Natural killer cell (primary cell): ENCODE data around the gene SLC26A5. TPM values are rescaled to one million over a fixed set of nuclear protein-coding genes. Genes with fewer than 3 reads are reported as not detected.
"Not testable (repeated sequence)": the region's sequence is repeated elsewhere in the genome, so short reads cannot be mapped to it uniquely, and the experiment has no call there.

ENCODE experiments used
- ATAC-seq, 3 donors: fragments of 150-1000 bp in 2 of 3; fragments of 200-7000 bp in 1 of 3; cut with Tn5 transposase; 1 replicate in 1 of 3; 2 replicates in 2 of 3; pipeline ENCODE4 v1.10.0; 2021; ENCODE audit warnings: mild to moderate bottlenecking in 2 of 3, moderate library complexity in 2 of 3
- DNase-seq, 2 donors: peaks; one replicate each; pipeline versions ENCODE4 v3.0.0 to v3.0.0-alpha.2; 2013 to 2021; ENCODE audit warnings: mixed read lengths in 1 of 2
- H3K27ac ChIP-seq: one replicate; pipeline ENCODE4 v1.5.1; 2013; ENCODE audit warnings: mild to moderate bottlenecking, low read length
- H3K27me3 ChIP-seq: one replicate; pipeline ENCODE4 v1.6.1; 2013; ENCODE audit warnings: low read length; ENCODE audit not compliant: control insufficient read depth, insufficient read depth
- H3K36me3 ChIP-seq: one replicate; pipeline ENCODE4 v1.6.1; 2013; ENCODE audit warnings: low read length; ENCODE audit not compliant: control insufficient read depth, insufficient read depth
- H3K4me1 ChIP-seq: one replicate; pipeline ENCODE4 v1.6.1; 2013; ENCODE audit warnings: low read length; ENCODE audit not compliant: control insufficient read depth, insufficient read depth
- H3K4me3 ChIP-seq: one replicate; pipeline ENCODE4 v1.5.1; 2013; ENCODE audit warnings: low read length
- H3K9me3 ChIP-seq: one replicate; pipeline ENCODE4 v1.6.1; 2013; ENCODE audit warnings: low read length; ENCODE audit not compliant: control insufficient read depth, insufficient read depth
- H3K27ac Mint-ChIP-seq, 2 donors: one replicate each; pipeline ENCODE4 v1.8.0; 2022; ENCODE audit warnings: mild to moderate bottlenecking in 2 of 2, mixed read lengths in 2 of 2, moderate library complexity in 1 of 2
- H3K27me3 Mint-ChIP-seq, 2 donors: one replicate each; pipeline ENCODE4 v1.8.0; 2022; ENCODE audit warnings: low read depth in 2 of 2, mixed read lengths in 2 of 2
- H3K36me3 Mint-ChIP-seq: one replicate; pipeline ENCODE4 v1.8.0; 2022; ENCODE audit warnings: mixed read lengths
- H3K4me1 Mint-ChIP-seq, 2 donors: one replicate each; pipeline ENCODE4 v1.8.0; 2022; ENCODE audit warnings: mixed read lengths in 2 of 2
- H3K4me3 Mint-ChIP-seq: one replicate; pipeline ENCODE4 v1.8.0; 2022; ENCODE audit warnings: mild to moderate bottlenecking, moderate library complexity, mixed read lengths
- H3K9me3 Mint-ChIP-seq, 2 donors: one replicate each; pipeline ENCODE4 v1.8.0; 2022; ENCODE audit warnings: mixed read lengths in 2 of 2
- WGBS: methylation state at CpG from one replicate; pipeline ENCODE4 v1.1.7; 2013; ENCODE audit warnings: missing lambda C conversion rate; ENCODE audit not compliant: insufficient coverage; 5-methylcytosine and 5-hydroxymethylcytosine counted together
- intact Hi-C: fragments of 100-400 bp; cut with micrococcal nuclease; formaldehyde crosslinking; loops from one replicate; pipeline ENCODE4 v1.14.2; 2022
- total RNA-seq, 4 donors: library from RNA; stranded (reverse); fragments of 120-200 nt in 1 of 4; gene quantifications; one replicate each; pipeline versions ENCODE4 v1.2.3 to v1.2.4, GENCODE V29; 2013 to 2022
- TF ChIP-seq, protein P1 (sequence below): fragments of 200-600 bp; IDR thresholded peaks from one replicate; pipeline ENCODE4 v1.8.0; 2022; ENCODE audit warnings: antibody characterized with exemption

The SLC26A5 gene
- total RNA-seq, 3 donors from 2014 or later (not counting 1 experiment from before 2014, with no cell fraction given): 0.30 TPM; not detected in 2

DNA sequence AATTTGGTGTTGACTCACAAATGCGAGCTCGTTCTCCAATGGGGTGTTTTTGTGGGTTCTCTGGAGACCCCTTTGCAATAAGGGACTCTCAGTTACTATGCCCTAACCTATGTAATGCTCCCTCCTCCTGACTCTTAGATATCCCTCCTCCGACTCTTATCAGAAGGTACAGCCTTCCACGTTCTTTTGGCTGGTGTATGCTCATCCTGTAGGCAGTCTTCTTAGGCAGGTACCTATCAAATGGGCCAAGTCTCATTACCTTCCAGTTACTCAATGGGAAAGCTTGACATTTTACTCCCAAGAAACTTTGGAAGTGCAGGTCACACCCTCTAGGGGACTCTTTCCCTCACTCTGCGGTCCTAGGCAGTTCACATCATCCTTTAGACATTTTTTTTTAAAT lies 32.6 kb downstream of the SLC26A5 start:
- Mint-ChIP-seq H3K4me1 (no peaks in the 10 kb centered on the region), H3K4me3 (no peak overlapping the region), H3K9me3 (no peaks in the 10 kb centered on the region), H3K27ac (no peak overlapping the region), H3K36me3 (no peaks in the 10 kb centered on the region), H3K27me3 (peaks cover 14% of the 10 kb centered on the region in 2 donors)
- intact Hi-C loops: no loop called here
- DNase-seq: no peak
- ATAC-seq: no peak
- Histone ChIP-seq H3K27ac (no peak overlapping the region), H3K9me3 (no peaks in the 10 kb centered on the region), H3K36me3 (no peaks in the 10 kb centered on the region), H3K4me1 (no peaks in the 10 kb centered on the region), H3K27me3 (no peaks in the 10 kb centered on the region), H3K4me3 (no peak overlapping the region)
- TF ChIP-seq, protein P1, sequence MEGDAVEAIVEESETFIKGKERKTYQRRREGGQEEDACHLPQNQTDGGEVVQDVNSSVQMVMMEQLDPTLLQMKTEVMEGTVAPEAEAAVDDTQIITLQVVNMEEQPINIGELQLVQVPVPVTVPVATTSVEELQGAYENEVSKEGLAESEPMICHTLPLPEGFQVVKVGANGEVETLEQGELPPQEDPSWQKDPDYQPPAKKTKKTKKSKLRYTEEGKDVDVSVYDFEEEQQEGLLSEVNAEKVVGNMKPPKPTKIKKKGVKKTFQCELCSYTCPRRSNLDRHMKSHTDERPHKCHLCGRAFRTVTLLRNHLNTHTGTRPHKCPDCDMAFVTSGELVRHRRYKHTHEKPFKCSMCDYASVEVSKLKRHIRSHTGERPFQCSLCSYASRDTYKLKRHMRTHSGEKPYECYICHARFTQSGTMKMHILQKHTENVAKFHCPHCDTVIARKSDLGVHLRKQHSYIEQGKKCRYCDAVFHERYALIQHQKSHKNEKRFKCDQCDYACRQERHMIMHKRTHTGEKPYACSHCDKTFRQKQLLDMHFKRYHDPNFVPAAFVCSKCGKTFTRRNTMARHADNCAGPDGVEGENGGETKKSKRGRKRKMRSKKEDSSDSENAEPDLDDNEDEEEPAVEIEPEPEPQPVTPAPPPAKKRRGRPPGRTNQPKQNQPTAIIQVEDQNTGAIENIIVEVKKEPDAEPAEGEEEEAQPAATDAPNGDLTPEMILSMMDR: no peak
- 88% methylated on average over 3 of the region's 5 CpGs for WGBS

DNA sequence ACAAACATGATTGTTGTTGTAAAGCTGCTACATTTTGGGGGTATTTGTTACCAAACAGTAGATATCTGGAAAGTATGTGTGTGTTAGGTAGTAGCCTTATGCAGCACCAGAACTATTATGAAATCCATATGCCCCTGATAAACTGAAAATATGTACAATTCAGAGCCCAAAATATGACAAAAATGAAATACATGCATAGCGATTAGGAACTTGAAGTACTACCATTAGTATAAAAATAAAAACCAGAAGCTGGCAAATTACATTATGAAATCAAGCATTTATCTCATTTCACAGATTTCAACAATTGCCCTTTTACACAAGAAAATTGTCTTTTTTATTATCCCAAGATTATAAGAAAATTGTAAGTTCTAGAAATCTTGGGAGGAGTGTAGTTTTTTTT lies 33.9 kb downstream of the SLC26A5 start:
- DNase-seq (no peak), ATAC-seq (no peak)
- H3K9me3 ChIP-seq: no peaks in the 10 kb centered on the region
- intact Hi-C loops: no loop called here
- H3K27me3 ChIP-seq: no peaks in the 10 kb centered on the region
- H3K4me1 Mint-ChIP-seq: no peaks in the 10 kb centered on the region
- 100% methylated on average over 1 of the region's 1 CpG for WGBS
- H3K27ac ChIP-seq: no peak overlapping the region
- H3K27me3 Mint-ChIP-seq: peaks cover 8 to 11% of the 10 kb centered on the region in 2 donors
- no peak overlapping the region for H3K4me3 ChIP-seq
- H3K4me1 ChIP-seq: no peaks in the 10 kb centered on the region
- H3K36me3 Mint-ChIP-seq: no peaks in the 10 kb centered on the region
- H3K36me3 ChIP-seq: no peaks in the 10 kb centered on the region
- H3K9me3 Mint-ChIP-seq: no peaks in the 10 kb centered on the region
- H3K27ac Mint-ChIP-seq: no peak overlapping the region
- no peak overlapping the region for H3K4me3 Mint-ChIP-seq
- TF ChIP-seq, protein P1: no peak

DNA sequence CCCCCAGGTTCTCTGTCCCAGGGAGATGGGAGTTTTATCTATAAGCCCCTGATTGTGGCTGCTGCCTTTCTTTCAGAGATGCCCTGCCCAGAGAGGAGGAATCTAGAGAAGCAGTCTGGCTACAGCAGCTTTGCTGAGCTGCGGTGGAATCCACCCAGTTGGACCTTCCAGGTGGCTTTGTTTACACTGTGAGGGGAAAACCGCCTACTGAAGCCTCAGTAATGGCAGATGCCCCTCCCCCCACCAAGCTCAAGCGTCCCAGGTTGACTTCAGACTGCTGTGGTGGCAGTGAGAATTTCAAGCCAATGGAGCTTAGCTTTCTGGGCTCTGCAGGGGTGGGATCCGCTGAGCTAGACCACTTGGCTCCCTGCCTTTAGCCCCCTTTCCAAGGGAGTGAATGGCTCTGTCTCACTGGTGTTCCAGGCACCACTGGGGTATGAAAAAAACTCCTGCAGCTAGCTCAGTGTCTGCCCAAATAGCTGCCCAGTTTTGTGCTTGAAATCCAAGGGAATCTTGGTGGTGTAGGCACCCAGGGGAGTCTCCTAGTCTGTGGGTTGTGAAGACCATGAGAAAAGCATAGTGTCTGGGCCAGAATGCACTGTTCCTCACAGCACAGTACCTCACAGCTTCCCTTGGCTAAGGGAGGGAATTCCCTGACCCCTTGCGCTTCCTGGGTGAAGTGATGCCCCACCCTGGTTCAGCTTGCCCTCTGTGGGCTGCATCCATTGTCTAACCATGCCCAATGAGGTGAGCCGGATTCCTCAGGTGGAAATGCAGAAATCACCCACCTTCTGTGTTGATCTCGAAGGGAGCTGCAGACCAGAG lies 40.0 kb downstream of the SLC26A5 start:
- not testable (repeated sequence) for H3K9me3 ChIP-seq, ATAC-seq, H3K27ac Mint-ChIP-seq, H3K4me1 ChIP-seq, H3K4me1 Mint-ChIP-seq, DNase-seq, H3K36me3 ChIP-seq, H3K36me3 Mint-ChIP-seq, H3K27me3 ChIP-seq, H3K9me3 Mint-ChIP-seq, H3K4me3 ChIP-seq, H3K4me3 Mint-ChIP-seq, H3K27ac ChIP-seq
- 85% methylated on average over 7 of the region's 7 CpGs for whole genome bisulfite sequencing
- peaks cover 9 to 25% of the 10 kb centered on the region in 2 donors for H3K27me3 Mint-ChIP-seq
- intact Hi-C loops: loop anchor here (5.0 kb wide), 1 partner anchor 109 kb away; the partner anchor contains the start of gene PMPCB

DNA sequence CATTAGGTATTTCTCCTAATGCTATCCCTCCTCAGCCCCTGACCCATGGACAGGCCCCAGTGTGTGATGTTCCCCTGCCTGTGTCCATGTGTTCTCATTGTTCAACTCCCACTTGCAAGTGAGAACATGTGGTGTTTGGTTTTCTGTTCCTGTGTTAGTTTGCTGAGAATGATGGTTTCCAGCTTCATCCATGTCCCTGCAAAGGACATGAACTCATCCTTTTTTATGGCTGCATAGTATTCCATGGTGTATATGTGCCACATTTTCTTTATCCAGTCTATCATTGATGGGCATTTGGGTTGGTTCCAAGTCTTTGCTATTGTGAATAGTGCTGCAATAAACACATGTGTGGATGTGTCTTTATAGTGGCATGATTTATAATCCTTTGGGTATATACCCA lies 46.3 kb downstream of the SLC26A5 start:
- H3K27ac Mint-ChIP-seq, ATAC-seq, H3K9me3 ChIP-seq, H3K4me3 Mint-ChIP-seq, H3K4me3 ChIP-seq, H3K4me1 ChIP-seq, H3K36me3 Mint-ChIP-seq, intact Hi-C loops, H3K9me3 Mint-ChIP-seq, H3K27ac ChIP-seq, DNase-seq, H3K4me1 Mint-ChIP-seq, H3K27me3 ChIP-seq, H3K36me3 ChIP-seq: not testable (repeated sequence)
- peaks cover 9 to 18% of the 10 kb centered on the region in 2 donors for H3K27me3 Mint-ChIP-seq
